ENCODE data around the gene LNX2.

LNX2 gene

GRCh38 chr13:27607125-27607524 is 13.2 kb downstream of the LNX2 start:
- DNase-seq (ENCODE audit: low read depth in 2 of 2) = no peak

GRCh38 chr13:27605610-27606200 is 14.6 kb downstream of the LNX2 start:
- no peak for DNase-seq (ENCODE audit: low read depth in 2 of 2)

- no peak for DNase-seq (ENCODE audit: low read depth in 2 of 2)
Observed at GRCh38 chr13:27605099-27605498, 15.2 kb downstream of the LNX2 start.

GRCh38 chr13:27601803-27602202 is 18.5 kb downstream of the LNX2 start:
- no peak for DNase-seq (ENCODE audit: low read depth in 2 of 2)

GRCh38 chr13:27601208-27601607 is 19.1 kb downstream of the LNX2 start:
- DNase-seq (ENCODE audit: low read depth in 2 of 2) = no peak

- no peak for DNase-seq (ENCODE audit: low read depth in 2 of 2)
Observed at GRCh38 chr13:27600711-27601110, 19.6 kb downstream of the LNX2 start.

- DNase-seq (ENCODE audit: low read depth in 2 of 2) = no peak
Observed at GRCh38 chr13:27599845-27600553, 20.3 kb downstream of the LNX2 start.

- no peak for DNase-seq (ENCODE audit: low read depth in 2 of 2)
Observed at GRCh38 chr13:27599096-27599495, 21.2 kb downstream of the LNX2 start.

GRCh38 chr13:27595055-27595811 is 25.1 kb downstream of the LNX2 start:
- DNase-seq (ENCODE audit: low read depth in 2 of 2) = no peak

GRCh38 chr13:27593267-27593666 is 27.1 kb downstream of the LNX2 start:
- no peak for DNase-seq (ENCODE audit: low read depth in 2 of 2)

GRCh38 chr13:27592865-27593264 is 27.5 kb downstream of the LNX2 start:
- no peak for DNase-seq (ENCODE audit: low read depth in 2 of 2)

- DNase-seq (ENCODE audit: low read depth in 2 of 2) = no peak
Observed at GRCh38 chr13:27588405-27588804, 31.9 kb downstream of the LNX2 start.

- no peak for DNase-seq (ENCODE audit: low read depth in 2 of 2)
Observed at GRCh38 chr13:27587095-27587746, 33.1 kb downstream of the LNX2 start.

- DNase-seq (ENCODE audit: low read depth in 2 of 2) = no peak
Observed at GRCh38 chr13:27583645-27584044, 36.7 kb downstream of the LNX2 start.

GRCh38 chr13:27578121-27579030 is 42.0 kb downstream of the LNX2 start:
- DNase-seq (ENCODE audit: low read depth in 2 of 2) = no peak

- no peak for DNase-seq (ENCODE audit: low read depth in 2 of 2)
Observed at GRCh38 chr13:27574661-27575060, 45.7 kb downstream of the LNX2 start.

- no peak for DNase-seq (ENCODE audit: low read depth in 2 of 2)
Observed at GRCh38 chr13:27573265-27573664, 47.1 kb downstream of the LNX2 start.

GRCh38 chr13:27572234-27572901 is 48.0 kb downstream of the LNX2 start:
- DNase-seq (ENCODE audit: low read depth in 2 of 2) = no peak

GRCh38 chr13:27570906-27571305 is 49.4 kb downstream of the LNX2 start:
- no peak for DNase-seq (ENCODE audit: low read depth in 2 of 2)

- no peak for DNase-seq (ENCODE audit: low read depth in 2 of 2)
Observed at GRCh38 chr13:27569405-27569804, 50.9 kb downstream of the LNX2 start.

GRCh38 chr13:27565818-27566217 is 54.5 kb downstream of the LNX2 start:
- DNase-seq (ENCODE audit: low read depth in 2 of 2) = no peak
